GM12878 (cell line): ENCODE data around the gene CDC5L. TPM values are rescaled to one million over a fixed set of nuclear protein-coding genes. Genes with fewer than 3 reads are reported as not detected.

ENCODE experiments used
- ATAC-seq: fragments of 200-7000 bp; cut with Tn5 transposase; 3 replicates; pipeline ENCODE4 v1.9.1; 2020; ENCODE audit warnings: mild to moderate bottlenecking, moderate library complexity
- BruUV-seq: library from RNA; stranded (reverse); fragments of 400-500 nt; replicated peaks from 2 replicates; lab custom pipeline; 2021; lab: Mats Ljungman, UMichigan
- CTCF ChIA-PET: fragments of 300-600 bp; sonication (Branson Sonifier 250); formaldehyde crosslinking; extraction: SDS; loops from one replicate; lab custom pipeline; 2021; ENCODE audit warnings: inconsistent platforms; lab: Yijun Ruan, JAX
- POLR2A ChIA-PET: fragments of 350-600 bp; formaldehyde crosslinking; extraction: SDS; loops from one replicate; lab custom pipeline; 2021; ENCODE audit warnings: inconsistent platforms; lab: Charles Lee
- RAD21 ChIA-PET: fragments of 300-600 bp; sonication (Branson Sonifier 250); formaldehyde crosslinking; loops from one replicate; lab custom pipeline; 2023; ENCODE audit warnings: antibody characterized with exemption; ENCODE audit not compliant: unreplicated experiment; lab: Charles Lee
- SMC1A ChIA-PET: fragments of 300-600 bp; sonication (Branson Sonifier 250); formaldehyde crosslinking; loops from one replicate; lab custom pipeline; 2023; ENCODE audit not compliant: unreplicated experiment, uncharacterized antibody; lab: Charles Lee
- DNase-seq: peaks from one replicate; pipeline ENCODE4 v3.0.0-alpha.2; 2011; ENCODE audit warnings: low read depth, low spot score
- FAIRE-seq: peaks from 3 replicates; lab custom pipeline; 2011; peaks lifted over from hg19 to GRCh38; lab: Jason Lieb, UNC
- H2AFZ ChIP-seq: 2 replicates; pipeline ENCODE4 v1.6.0; 2011; ENCODE audit warnings: low read depth, low read length, control low read depth; ENCODE audit not compliant: control insufficient read depth
- H3K27ac ChIP-seq: 2 replicates; pipeline ENCODE4 v1.5.1; 2011; ENCODE audit warnings: control low read depth; ENCODE audit not compliant: control insufficient read depth, insufficient read depth
- H3K27me3 ChIP-seq, 2 experiments: replicated peaks in 1 of 2; 2 replicates each; pipeline versions ENCODE4 v1.6.0 to v1.6.1; 2011; ENCODE audit warnings: low read length in 1 of 2; ENCODE audit not compliant: control insufficient read depth in 2 of 2, insufficient read depth in 2 of 2
- H3K36me3 ChIP-seq, 2 experiments: 2 replicates each; pipeline ENCODE4 v1.5.1; 2011; ENCODE audit warnings: low read length in 1 of 2; ENCODE audit not compliant: control insufficient read depth in 2 of 2, insufficient read depth in 2 of 2
- H3K4me1 ChIP-seq: 2 replicates; pipeline ENCODE4 v1.6.1; 2011; ENCODE audit warnings: mild to moderate bottlenecking, low read length, moderate library complexity, mixed read lengths; ENCODE audit not compliant: control insufficient read depth, insufficient read depth
- H3K4me2 ChIP-seq: 2 replicates; pipeline ENCODE4 v1.6.0; 2011; ENCODE audit warnings: control low read depth; ENCODE audit not compliant: control insufficient read depth, insufficient read depth
- H3K4me3 ChIP-seq: fragments of 200-600 bp; sonication (generic); 2 replicates; pipeline ENCODE4 v1.5.1; 2016
- H3K79me2 ChIP-seq: 2 replicates; pipeline ENCODE4 v1.6.0; 2011; ENCODE audit warnings: low read length; ENCODE audit not compliant: control insufficient read depth, insufficient read depth
- H3K9ac ChIP-seq: 2 replicates; pipeline ENCODE4 v1.8.0; 2011; ENCODE audit warnings: low read length, control low read depth, mixed read lengths; ENCODE audit not compliant: control insufficient read depth, insufficient read depth
- H3K9me3 ChIP-seq: replicated peaks from 3 replicates; pipeline ENCODE4 v1.5.1; 2011; ENCODE audit warnings: mild to moderate bottlenecking, low read length; ENCODE audit not compliant: control insufficient read depth, insufficient read depth
- H4K20me1 ChIP-seq: 2 replicates; pipeline ENCODE4 v1.6.0; 2011; ENCODE audit not compliant: control insufficient read depth, insufficient read depth
- DPF2 ChIP-seq: fragments of 450-650 bp; IDR thresholded peaks from 2 replicates; pipeline ENCODE4 v1.6.1; 2017; ENCODE audit warnings: mild to moderate bottlenecking
- SMAD1 ChIP-seq: fragments of 450-650 bp; IDR thresholded peaks from 2 replicates; pipeline ENCODE4 v1.6.1; 2018; ENCODE audit warnings: mild to moderate bottlenecking, low read depth; ENCODE audit not compliant: partially characterized antibody
- WRNIP1 ChIP-seq: IDR thresholded peaks from 2 replicates; pipeline ENCODE4 v1.6.1; 2011; ENCODE audit warnings: low read depth, low read length, improper control_type of control experiment, borderline replicate concordance
- ZNF24 ChIP-seq: fragments of 450-650 bp; IDR thresholded peaks from 2 replicates; pipeline ENCODE4 v1.6.1; 2017; ENCODE audit warnings: antibody characterized with exemption, mild to moderate bottlenecking
- WGBS: methylation state at CpG from one replicate; pipeline ENCODE4 v1.1.6; 2016; ENCODE audit warnings: low lambda C conversion rate; ENCODE audit not compliant: insufficient replicate concordance, insufficient coverage; ENCODE audit errors: missing lambda C conversion rate; 5-methylcytosine and 5-hydroxymethylcytosine counted together
- in situ Hi-C: fragments of 300-500 bp; cut with MboI; formaldehyde crosslinking; loops from 9 replicates; pipeline ENCODE4 v1.14.3; 2018; ENCODE audit warnings: mixed read lengths
- intact Hi-C: fragments of 100-400 bp; cut with micrococcal nuclease; formaldehyde crosslinking; loops from one replicate; pipeline ENCODE4 v1.14.2; 2022; ENCODE audit not compliant: unreplicated experiment
- polyA plus RNA-seq, 11 experiments: library from polyadenylated mRNA; depleted of rRNA in 4 of 11; unstranded in 6 of 11; stranded (reverse) in 5 of 11; fragments of >200 nt; fragmentation: Nextera tagmentation in 4 of 11; fragmentation: Illumina TruSeq in 1 of 11; extraction: Ambion mirVana in 4 of 11; extraction: Trizol in 1 of 11; gene quantifications; 1 replicate in 1 of 11; 2 replicates in 10 of 11; pipeline versions ENCODE4 v1.2.1 to v1.2.3, GENCODE V29; 2011 to 2016; ENCODE audit warnings: inconsistent platforms in 2 of 11, missing spikeins in 2 of 11, low read depth in 1 of 11
- total RNA-seq, 4 experiments: library from RNA; depleted of rRNA in 3 of 4; stranded (reverse); fragments of >200 nt in 3 of 4; fragmentation: Illumina TruSeq in 1 of 4; extraction: Trizol in 1 of 4; gene quantifications; 2 replicates each; pipeline versions ENCODE4 v1.2.1 to v1.2.3, GENCODE V29; 2013 to 2021
- TF ChIP-seq, protein P1 (sequence below): IDR thresholded peaks from 2 replicates; pipeline ENCODE4 v1.6.1; 2012; ENCODE audit warnings: mild to moderate bottlenecking, low read depth, low read length
- TF ChIP-seq, protein P2 (sequence below): IDR thresholded peaks from 2 replicates; pipeline ENCODE4 v1.6.1; 2011; ENCODE audit warnings: mild to moderate bottlenecking, low read depth, low read length, moderate library complexity; ENCODE audit not compliant: insufficient replicate concordance

CDC5L gene
- total and polyA plus RNA-seq, 10 of the 15 experiments (the other 5 are each of a cell fraction or from before 2014, with no cell fraction given) = 13.2 to 29.4 (median 18.8) TPM

DNA sequence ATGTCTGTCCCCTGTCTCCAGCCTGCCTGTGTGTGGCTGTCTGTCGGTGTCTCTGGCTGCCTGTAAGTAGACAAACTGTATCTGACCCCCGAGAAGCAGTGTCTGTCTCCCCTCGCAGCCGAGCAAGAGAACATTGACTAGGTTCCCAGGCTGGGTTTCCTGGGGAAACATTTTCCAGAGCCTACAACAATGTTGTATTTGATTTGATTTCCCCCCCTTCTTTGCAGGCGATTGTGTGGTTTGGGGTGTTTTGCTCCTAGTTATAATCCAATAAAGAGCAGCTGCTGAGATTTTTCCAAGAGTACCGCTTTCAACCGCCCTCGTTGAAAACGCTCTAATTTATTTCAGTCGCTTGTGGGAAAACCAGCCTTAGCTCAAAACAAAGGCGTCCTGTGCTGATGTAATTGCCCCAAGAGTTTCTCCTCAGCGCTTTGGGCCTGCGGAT lies 92.6 kb downstream of the CDC5L start:
- RAD21 ChIA-PET = no interaction called here
- Histone ChIP-seq H3K36me3 (no peaks in the 10 kb centered on the region), H3K27me3 (peaks cover 0 to 1% of the 10 kb centered on the region in 2 experiments; a peak in 3 of 4 replicates), H3K4me1 (no peaks in the 10 kb centered on the region), H3K27ac (no peak overlapping the region), H3K4me2 (no peak overlapping the region), H3K9ac (no peak overlapping the region), H2AFZ (no peak overlapping the region), H3K4me3 (no peak overlapping the region), H4K20me1 (no peaks in the 10 kb centered on the region), H3K9me3 (no peaks in the 10 kb centered on the region), H3K79me2 (no peaks in the 10 kb centered on the region)
- ATAC-seq (no peak), DNase-seq (no peak), FAIRE-seq (no peak)
- intact Hi-C loops (no loop called here), in situ Hi-C loops (no loop called here)
- POLR2A ChIA-PET = no interaction called here
- SMC1A ChIA-PET = no interaction called here
- BruUV-seq = no TSS peak
- CTCF ChIA-PET = interaction anchor here (1.3 kb wide), 1 partner anchor 10 kb away, joined by 5 read pairs; no protein-coding TSS in a partner anchor
- 55% methylated on average over 13 of the region's 13 CpGs for WGBS
- TF ChIP-seq, protein P1, sequence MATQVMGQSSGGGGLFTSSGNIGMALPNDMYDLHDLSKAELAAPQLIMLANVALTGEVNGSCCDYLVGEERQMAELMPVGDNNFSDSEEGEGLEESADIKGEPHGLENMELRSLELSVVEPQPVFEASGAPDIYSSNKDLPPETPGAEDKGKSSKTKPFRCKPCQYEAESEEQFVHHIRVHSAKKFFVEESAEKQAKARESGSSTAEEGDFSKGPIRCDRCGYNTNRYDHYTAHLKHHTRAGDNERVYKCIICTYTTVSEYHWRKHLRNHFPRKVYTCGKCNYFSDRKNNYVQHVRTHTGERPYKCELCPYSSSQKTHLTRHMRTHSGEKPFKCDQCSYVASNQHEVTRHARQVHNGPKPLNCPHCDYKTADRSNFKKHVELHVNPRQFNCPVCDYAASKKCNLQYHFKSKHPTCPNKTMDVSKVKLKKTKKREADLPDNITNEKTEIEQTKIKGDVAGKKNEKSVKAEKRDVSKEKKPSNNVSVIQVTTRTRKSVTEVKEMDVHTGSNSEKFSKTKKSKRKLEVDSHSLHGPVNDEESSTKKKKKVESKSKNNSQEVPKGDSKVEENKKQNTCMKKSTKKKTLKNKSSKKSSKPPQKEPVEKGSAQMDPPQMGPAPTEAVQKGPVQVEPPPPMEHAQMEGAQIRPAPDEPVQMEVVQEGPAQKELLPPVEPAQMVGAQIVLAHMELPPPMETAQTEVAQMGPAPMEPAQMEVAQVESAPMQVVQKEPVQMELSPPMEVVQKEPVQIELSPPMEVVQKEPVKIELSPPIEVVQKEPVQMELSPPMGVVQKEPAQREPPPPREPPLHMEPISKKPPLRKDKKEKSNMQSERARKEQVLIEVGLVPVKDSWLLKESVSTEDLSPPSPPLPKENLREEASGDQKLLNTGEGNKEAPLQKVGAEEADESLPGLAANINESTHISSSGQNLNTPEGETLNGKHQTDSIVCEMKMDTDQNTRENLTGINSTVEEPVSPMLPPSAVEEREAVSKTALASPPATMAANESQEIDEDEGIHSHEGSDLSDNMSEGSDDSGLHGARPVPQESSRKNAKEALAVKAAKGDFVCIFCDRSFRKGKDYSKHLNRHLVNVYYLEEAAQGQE = no peak
- no peak for TF ChIP-seq WRNIP1
- TF ChIP-seq DPF2 = no peak
- TF ChIP-seq SMAD1 = no peak
- no peak for TF ChIP-seq ZNF24
- TF ChIP-seq, protein P2, sequence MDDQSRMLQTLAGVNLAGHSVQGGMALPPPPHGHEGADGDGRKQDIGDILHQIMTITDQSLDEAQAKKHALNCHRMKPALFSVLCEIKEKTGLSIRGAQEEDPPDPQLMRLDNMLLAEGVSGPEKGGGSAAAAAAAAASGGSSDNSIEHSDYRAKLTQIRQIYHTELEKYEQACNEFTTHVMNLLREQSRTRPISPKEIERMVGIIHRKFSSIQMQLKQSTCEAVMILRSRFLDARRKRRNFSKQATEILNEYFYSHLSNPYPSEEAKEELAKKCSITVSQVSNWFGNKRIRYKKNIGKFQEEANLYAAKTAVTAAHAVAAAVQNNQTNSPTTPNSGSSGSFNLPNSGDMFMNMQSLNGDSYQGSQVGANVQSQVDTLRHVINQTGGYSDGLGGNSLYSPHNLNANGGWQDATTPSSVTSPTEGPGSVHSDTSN = no peak
